GM10847 (cell line): ENCODE data around the gene IL4I1.
A peak's percentile ranks its signal among the peaks of the same experiment; 100 is the strongest.

Experiments used
- POLR2A ChIP-seq: IDR thresholded peaks from 2 replicates; pipeline ENCODE4 v1.6.1; 2011; ENCODE audit not compliant: insufficient read length; ENCODE audit errors: extremely low read depth

The IL4I1 gene

DNA sequence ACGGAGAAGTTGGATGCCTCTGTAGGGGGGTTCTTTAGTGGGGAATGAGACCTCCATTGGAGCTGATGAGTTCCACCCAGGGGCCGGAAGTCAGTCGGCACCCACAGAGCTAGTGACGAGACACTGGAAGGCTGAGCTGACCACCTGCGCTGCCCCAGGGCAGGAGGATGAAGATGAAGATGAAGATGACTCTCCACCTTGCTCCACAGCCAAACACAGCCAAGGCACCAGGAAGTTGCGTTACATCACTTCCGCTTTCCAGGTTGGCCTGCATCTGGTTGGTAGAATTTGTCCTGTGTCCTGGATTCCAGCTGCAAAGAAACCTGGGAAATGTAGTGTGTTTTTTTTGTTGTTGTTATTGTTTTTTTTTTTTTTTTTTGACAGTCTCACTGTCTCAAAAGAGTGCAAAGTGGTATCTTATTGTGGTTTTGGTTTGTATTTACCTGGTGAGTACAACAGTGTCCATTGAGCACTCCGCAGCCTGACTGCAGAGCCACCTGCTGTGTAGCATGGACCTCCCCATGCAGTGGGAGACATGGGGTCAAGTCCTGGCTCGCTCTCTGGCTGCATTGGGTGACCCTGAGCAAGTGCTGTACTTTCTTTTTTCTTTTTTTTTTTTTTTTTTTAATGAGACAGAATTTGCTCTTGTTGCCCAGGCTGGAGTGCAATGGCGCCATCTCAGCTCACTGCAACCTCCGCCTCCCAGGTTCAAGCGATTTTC, 17.3 kb downstream of the IL4I1 start:
- TF ChIP-seq POLR2A, result no peak

GRCh38 chr19:49878744-49879070, 18.0 kb downstream of the IL4I1 start:
- no peak for TF ChIP-seq POLR2A

- peak; percentile 13 for TF ChIP-seq POLR2A
Observed at GRCh38 chr19:49877879-49878743, 18.6 kb downstream of the IL4I1 start.

- peak; percentile 24 for TF ChIP-seq POLR2A
Observed at GRCh38 chr19:49877020-49877878, 19.4 kb downstream of the IL4I1 start, which contains the start of the genes AKT1S1 and TBC1D17. Gene AKT1S1 (minus strand): TSS chr19:49877355. CDS start chr19:49873295, 4,060 bp downstream. Gene TBC1D17 (plus strand): TSS chr19:49877702. CDS start chr19:49877724, 22 bp downstream.

DNA sequence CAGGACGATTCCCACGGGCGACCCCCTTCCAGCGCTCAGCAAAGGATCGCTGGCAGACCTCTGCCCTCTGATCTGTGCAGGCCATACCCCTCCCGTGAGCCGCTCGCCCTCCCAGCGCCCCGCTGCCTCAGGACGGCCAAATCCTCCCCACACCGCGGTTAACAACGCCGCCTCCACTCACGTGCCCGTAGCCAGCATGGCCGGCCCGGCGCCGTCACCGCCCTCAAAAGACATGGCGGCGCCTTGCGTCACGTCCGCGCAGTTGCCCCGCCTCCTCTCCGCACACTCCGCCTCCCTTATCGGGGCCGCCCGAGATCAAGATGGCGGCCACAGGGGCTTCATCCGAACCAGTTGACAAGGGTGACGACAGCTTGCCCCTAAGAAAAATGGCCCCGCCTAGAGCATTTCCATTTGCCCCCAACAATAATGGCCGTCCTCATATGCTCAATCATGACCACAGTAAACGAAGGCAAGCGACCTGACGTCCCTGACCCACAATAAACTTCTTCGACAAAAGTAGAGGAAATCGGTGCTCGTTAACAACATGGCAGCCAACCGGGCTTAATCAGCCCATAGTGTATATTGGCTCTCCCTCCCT, 20.2 kb downstream of the IL4I1 start:
- peak; percentile 37 for TF ChIP-seq POLR2A

GRCh38 chr19:49875857-49876421, 20.7 kb downstream of the IL4I1 start:
- no peak for TF ChIP-seq POLR2A

DNA sequence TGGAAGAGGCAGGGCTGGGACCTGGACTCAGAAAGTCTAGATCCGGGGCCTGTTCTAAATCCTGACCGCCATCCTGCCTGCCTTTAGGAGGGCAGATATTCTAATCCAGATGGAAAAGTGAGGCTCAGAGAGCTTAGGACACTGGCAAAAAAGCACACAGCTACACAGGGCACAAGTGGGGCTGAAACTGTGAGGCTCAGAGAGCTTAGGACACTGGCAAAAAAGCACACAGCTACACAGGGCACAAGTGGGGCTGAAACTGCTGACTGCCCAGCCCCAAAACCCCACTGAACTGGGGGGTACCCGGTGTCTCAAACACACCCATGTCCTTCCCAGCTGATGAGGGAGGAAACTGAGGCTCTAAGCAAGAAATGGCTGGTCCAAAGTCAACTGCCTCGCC, 21.5 kb downstream of the IL4I1 start:
- no peak for TF ChIP-seq POLR2A

GRCh38 chr19:49874503-49875157, 22.1 kb downstream of the IL4I1 start:
- no peak for TF ChIP-seq POLR2A

- TF ChIP-seq POLR2A, result no peak
Observed at GRCh38 chr19:49873834-49874233, 22.9 kb downstream of the IL4I1 start.

DNA sequence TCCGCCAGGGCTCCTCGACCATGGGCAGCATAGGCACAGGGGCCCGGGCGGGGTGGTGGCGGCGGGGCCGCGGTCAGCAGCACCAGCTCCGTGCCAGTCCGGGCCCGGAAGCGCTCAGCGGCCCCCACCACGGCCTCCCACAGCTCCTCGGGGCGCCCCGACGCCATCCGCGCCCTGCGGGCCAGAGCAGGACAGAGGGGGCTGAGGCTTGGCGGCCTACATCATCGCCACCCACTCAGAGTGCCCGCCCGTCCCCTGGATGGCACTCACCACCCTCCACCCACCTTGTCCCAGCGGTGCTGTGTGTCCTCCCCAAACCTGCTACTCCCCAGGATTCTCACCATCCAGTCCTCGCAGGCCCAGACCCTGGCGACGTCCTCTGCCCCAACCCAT, 23.6 kb downstream of the IL4I1 start:
- no peak for TF ChIP-seq POLR2A

- TF ChIP-seq POLR2A, result no peak
Observed at GRCh38 chr19:49872245-49873128, 24.2 kb downstream of the IL4I1 start.

DNA sequence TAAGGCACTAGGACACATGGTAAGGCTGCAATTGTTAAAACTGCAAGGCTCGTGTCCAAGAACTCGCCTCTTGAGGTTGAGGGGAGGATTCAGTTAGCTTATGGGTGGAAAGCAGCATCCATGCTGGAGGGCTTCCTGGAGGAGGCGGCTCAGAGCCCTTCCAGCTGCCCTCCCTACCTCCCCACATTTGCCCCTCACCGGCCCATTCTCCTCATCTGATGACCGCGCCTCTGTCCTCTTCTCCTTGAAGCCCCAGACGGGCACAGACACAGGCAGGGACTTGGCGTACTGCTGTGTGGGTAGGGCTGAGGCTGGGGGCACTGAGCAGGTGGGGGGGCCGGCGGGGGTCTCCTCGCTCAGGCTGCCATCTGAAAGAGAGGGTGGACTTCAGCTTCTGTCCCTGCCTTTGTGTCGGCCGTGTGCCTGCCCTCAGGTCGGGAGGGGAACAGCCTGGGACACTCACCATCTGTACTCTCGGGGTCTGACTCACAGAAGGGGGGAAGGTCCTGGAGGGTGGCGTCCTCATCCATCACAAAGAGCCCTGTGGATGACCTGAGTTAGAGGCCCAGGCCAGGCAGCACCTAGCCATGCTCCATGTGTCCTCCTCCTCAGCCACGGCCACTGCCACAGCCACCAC, 25.2 kb downstream of the IL4I1 start:
- TF ChIP-seq POLR2A, result no peak
